ENCODE data around the gene LMOD2.

- TF ChIP-seq CTCF (IDR thresholded peaks at IDR 0.05; ENCODE audit: low read length) (no peak), EZH2 (optimal IDR thresholded peaks at IDR 0.05; ENCODE audit: low read depth, low read length) (no peak)
Observed at GRCh38 chr7:123608991-123609882, 46.4 kb upstream of the LMOD2 start.
